ENCODE results near the gene PRKN. TPM values are rescaled to one million over a fixed set of nuclear protein-coding genes. Genes with fewer than 3 reads are reported as not detected.

Gene PRKN
- total RNA-seq: 4.3 and 6.5 TPM in 2 replicates

GRCh38 chr6:162727322-162728182 is at the start of gene PRKN, which contains the start of gene PACRG:
Gene PRKN, minus strand, starts transcription at chr6:162727766.
Gene PACRG, plus strand, starts transcription at chr6:162727974.

Other genes starting within 250 kb of the PRKN start
- gene PACRG, start 208 bp upstream of the PRKN start, total RNA-seq: 0.26 TPM in 1 of 2 replicates, not detected in the other

All from articular chondrocyte of knee joint (primary cell).